Activated T-helper 1 cell treated with anti-CD3 and anti-CD28 coated beads, Interleukin-12 subunit alpha, Interleukin-12 subunit beta, Interleukin-2, Interleukin-4 antibody, amounts not matched to agents 30 ng/mL and 10 ng/mL and 1 ng/mL, durations not matched to agents 14 hours and 24 hours and 36 hours (primary cell): ENCODE measurements around the gene SHTN1. TPM values are rescaled to one million over a fixed set of nuclear protein-coding genes. Genes with fewer than 3 reads are reported as not detected.

Experiments used
- DNase-seq: peaks from one replicate; pipeline ENCODE4 v3.0.0; 2021; ENCODE audit warnings: low spot score
- H3K27ac Mint-ChIP-seq: one replicate; pipeline ENCODE4 v1.8.0; 2021; ENCODE audit warnings: mild to moderate bottlenecking, mixed read lengths
- H3K27me3 Mint-ChIP-seq: one replicate; pipeline ENCODE4 v1.8.0; 2022; ENCODE audit warnings: mild to moderate bottlenecking, moderate library complexity, mixed read lengths; ENCODE audit not compliant: insufficient read depth
- H3K36me3 Mint-ChIP-seq: one replicate; pipeline ENCODE4 v1.8.0; 2021; ENCODE audit warnings: low read depth, mixed read lengths
- H3K4me1 Mint-ChIP-seq: one replicate; pipeline ENCODE4 v1.8.0; 2021; ENCODE audit warnings: low read depth, mixed read lengths
- H3K4me3 Mint-ChIP-seq: one replicate; pipeline ENCODE4 v1.8.0; 2021; ENCODE audit warnings: mild to moderate bottlenecking, moderate library complexity, mixed read lengths
- H3K9me3 Mint-ChIP-seq: one replicate; pipeline ENCODE4 v1.8.0; 2021; ENCODE audit warnings: mixed read lengths
- intact Hi-C: fragments of 100-400 bp; cut with micrococcal nuclease; formaldehyde crosslinking; loops from one replicate; pipeline ENCODE4 v1.15.1; 2024
- total RNA-seq: library from RNA; stranded (reverse); gene quantifications from 2 replicates; pipeline ENCODE4 v1.2.3, GENCODE V29; 2022

Gene SHTN1
- total RNA-seq, 1 donor from 2014 or later, result not detected

- intact Hi-C loops, result no loop called here
- H3K27me3 Mint-ChIP-seq, result no peaks in the 10 kb centered on the region
- H3K36me3 Mint-ChIP-seq, result no peaks in the 10 kb centered on the region
- H3K9me3 Mint-ChIP-seq, result no peaks in the 10 kb centered on the region
- H3K27ac Mint-ChIP-seq, result no peak overlapping the region
- H3K4me3 Mint-ChIP-seq, result no peak overlapping the region
- no peak for DNase-seq
- no peaks in the 10 kb centered on the region for H3K4me1 Mint-ChIP-seq
Measured at GRCh38 chr10:116925056-116925455, 79.9 kb downstream of the SHTN1 start.

- Mint-ChIP-seq H3K36me3 (no peaks in the 10 kb centered on the region), H3K27ac (no peak overlapping the region), H3K27me3 (peaks cover 4% of the 10 kb centered on the region), H3K9me3 (no peaks in the 10 kb centered on the region), H3K4me1 (no peaks in the 10 kb centered on the region), H3K4me3 (no peak overlapping the region)
- no peak for DNase-seq
- intact Hi-C loops, result no loop called here
Measured at GRCh38 chr10:116919706-116920105, 85.3 kb downstream of the SHTN1 start.

DNA sequence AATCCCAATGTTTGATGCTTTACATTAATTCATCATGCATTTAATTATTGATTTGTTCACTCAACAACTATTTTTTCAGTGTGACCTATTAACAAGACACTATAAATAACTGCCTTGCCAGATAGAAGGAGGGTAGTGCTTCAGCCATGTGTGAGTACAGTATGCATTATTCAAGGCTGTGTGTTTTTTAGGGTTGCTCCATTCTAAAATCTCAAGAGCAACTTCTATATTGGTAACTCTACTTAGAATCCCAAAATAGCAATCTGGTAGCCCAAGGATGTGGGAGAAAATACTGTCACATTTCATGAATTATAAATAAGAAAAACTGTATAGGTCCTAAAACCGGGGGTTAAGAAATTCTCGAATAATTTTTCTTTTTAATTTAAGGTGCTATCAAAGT, 85.8 kb downstream of the SHTN1 start:
- Mint-ChIP-seq H3K36me3 (no peaks in the 10 kb centered on the region), H3K4me1 (no peaks in the 10 kb centered on the region), H3K27ac (no peak overlapping the region), H3K27me3 (peaks cover 4% of the 10 kb centered on the region), H3K4me3 (no peak overlapping the region), H3K9me3 (no peaks in the 10 kb centered on the region)
- no peak for DNase-seq
- intact Hi-C loops, result no loop called here

- peaks cover 4% of the 10 kb centered on the region for H3K27me3 Mint-ChIP-seq
- H3K36me3 Mint-ChIP-seq, result no peaks in the 10 kb centered on the region
- H3K4me3 Mint-ChIP-seq, result no peak overlapping the region
- DNase-seq, result no peak
- intact Hi-C loops, result no loop called here
- H3K9me3 Mint-ChIP-seq, result no peaks in the 10 kb centered on the region
- no peaks in the 10 kb centered on the region for H3K4me1 Mint-ChIP-seq
- no peak overlapping the region for H3K27ac Mint-ChIP-seq
Measured at GRCh38 chr10:116918583-116918982, 86.4 kb downstream of the SHTN1 start.

DNA sequence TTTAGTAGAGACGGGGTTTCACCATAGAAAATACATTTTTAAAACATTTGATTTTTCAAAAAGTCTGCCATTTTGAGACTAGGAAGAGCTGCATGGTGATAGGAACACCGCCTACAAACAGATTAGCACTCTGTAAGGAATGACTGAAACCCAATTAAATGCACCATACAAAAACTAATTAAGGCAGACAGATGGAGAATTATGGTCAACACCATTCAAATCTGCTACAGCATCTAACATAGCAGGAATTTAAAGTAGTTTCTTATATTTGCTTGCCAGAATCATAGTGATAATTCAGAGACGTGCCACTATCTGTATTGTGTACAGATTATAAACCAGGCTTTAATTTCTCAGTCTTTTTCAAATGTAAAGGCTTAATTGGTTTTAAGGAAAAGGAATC, 87.5 kb downstream of the SHTN1 start:
- intact Hi-C loops, result no loop called here
- Mint-ChIP-seq H3K27me3 (peaks cover 4% of the 10 kb centered on the region), H3K4me3 (no peak overlapping the region)

DNA sequence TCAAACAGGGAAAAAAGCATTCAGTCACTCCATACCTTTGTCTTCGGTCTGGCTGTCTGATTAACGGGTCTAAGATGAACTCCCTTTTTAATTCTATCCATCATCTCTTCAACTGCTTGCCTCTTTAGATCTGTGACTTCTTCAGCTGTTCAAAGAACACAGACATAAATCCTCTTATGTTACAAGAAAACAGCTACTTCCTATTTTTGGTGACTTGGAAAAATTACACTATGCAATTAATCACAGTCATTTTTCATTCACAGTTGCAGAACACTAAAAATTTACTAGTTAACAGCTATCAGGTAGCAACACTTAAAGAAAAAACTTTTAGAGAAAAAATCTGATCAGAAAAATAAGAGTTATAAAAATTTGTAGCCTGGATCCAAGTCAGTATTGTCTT, 89.6 kb downstream of the SHTN1 start:
- H3K27ac Mint-ChIP-seq, result no peak overlapping the region
- intact Hi-C loops, result no loop called here
- no peaks in the 10 kb centered on the region for H3K4me1 Mint-ChIP-seq
- H3K4me3 Mint-ChIP-seq, result no peak overlapping the region
- no peaks in the 10 kb centered on the region for H3K36me3 Mint-ChIP-seq
- DNase-seq, result no peak
- H3K9me3 Mint-ChIP-seq, result no peaks in the 10 kb centered on the region
- peaks cover 4% of the 10 kb centered on the region for H3K27me3 Mint-ChIP-seq

More for the DNA sequence above, 87.5 kb downstream of the SHTN1 start:
- H3K4me1 Mint-ChIP-seq, result no peaks in the 10 kb centered on the region
- no peaks in the 10 kb centered on the region for H3K9me3 Mint-ChIP-seq
- no peaks in the 10 kb centered on the region for H3K36me3 Mint-ChIP-seq
- no peak overlapping the region for H3K27ac Mint-ChIP-seq
- DNase-seq, result no peak

GRCh38 chr10:116913695-116914094, 91.3 kb downstream of the SHTN1 start:
- no peak overlapping the region for H3K4me3 Mint-ChIP-seq
- no peaks in the 10 kb centered on the region for H3K36me3 Mint-ChIP-seq
- no peak overlapping the region for H3K27ac Mint-ChIP-seq
- H3K9me3 Mint-ChIP-seq, result no peaks in the 10 kb centered on the region
- peaks cover 4% of the 10 kb centered on the region for H3K27me3 Mint-ChIP-seq
- H3K4me1 Mint-ChIP-seq, result no peaks in the 10 kb centered on the region
- intact Hi-C loops, result no loop called here
- DNase-seq, result no peak

GRCh38 chr10:116912162-116912561, 92.8 kb downstream of the SHTN1 start:
- Mint-ChIP-seq H3K4me3 (no peak overlapping the region), H3K27me3 (peaks cover 4% of the 10 kb centered on the region), H3K36me3 (no peaks in the 10 kb centered on the region), H3K9me3 (no peaks in the 10 kb centered on the region), H3K4me1 (no peaks in the 10 kb centered on the region), H3K27ac (no peak overlapping the region)
- intact Hi-C loops, result no loop called here
- no peak for DNase-seq

DNA sequence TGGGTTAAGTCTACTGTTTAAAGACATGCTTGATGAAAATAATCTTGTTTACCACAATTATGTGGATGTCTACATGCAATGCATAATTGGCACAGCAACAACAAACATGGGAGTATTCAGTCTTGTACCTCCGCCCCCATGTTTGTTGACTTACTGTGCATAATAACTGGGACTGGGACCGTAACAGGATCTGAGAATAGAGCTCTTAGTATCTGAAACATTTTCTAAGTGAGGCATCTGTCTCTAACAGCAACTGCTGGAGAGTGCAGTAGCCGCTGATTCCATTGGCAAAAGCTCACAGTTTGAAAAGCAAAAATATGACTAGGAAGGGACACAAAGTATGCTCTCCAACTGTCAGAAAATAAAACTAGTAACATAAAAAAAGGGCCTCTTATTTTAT, 94.1 kb downstream of the SHTN1 start:
- no peaks in the 10 kb centered on the region for H3K36me3 Mint-ChIP-seq
- no peaks in the 10 kb centered on the region for H3K9me3 Mint-ChIP-seq
- no peak overlapping the region for H3K4me3 Mint-ChIP-seq
- no peak overlapping the region for H3K27ac Mint-ChIP-seq
- intact Hi-C loops, result no loop called here
- DNase-seq, result no peak
- H3K27me3 Mint-ChIP-seq, result peaks cover 4% of the 10 kb centered on the region
- H3K4me1 Mint-ChIP-seq, result no peaks in the 10 kb centered on the region

- DNase-seq, result no peak
- H3K4me3 Mint-ChIP-seq, result no peak overlapping the region
- H3K4me1 Mint-ChIP-seq, result no peaks in the 10 kb centered on the region
- no peaks in the 10 kb centered on the region for H3K27me3 Mint-ChIP-seq
- H3K9me3 Mint-ChIP-seq, result no peaks in the 10 kb centered on the region
- intact Hi-C loops, result no loop called here
- H3K27ac Mint-ChIP-seq, result no peak overlapping the region
- no peaks in the 10 kb centered on the region for H3K36me3 Mint-ChIP-seq
Measured at GRCh38 chr10:116909307-116909706, 95.7 kb downstream of the SHTN1 start.

GRCh38 chr10:116907245-116907987, 97.6 kb downstream of the SHTN1 start:
- no peaks in the 10 kb centered on the region for H3K36me3 Mint-ChIP-seq
- H3K27me3 Mint-ChIP-seq, result no peaks in the 10 kb centered on the region
- H3K27ac Mint-ChIP-seq, result no peak overlapping the region
- H3K4me1 Mint-ChIP-seq, result no peaks in the 10 kb centered on the region
- intact Hi-C loops, result no loop called here
- DNase-seq, result no peak
- H3K9me3 Mint-ChIP-seq, result no peaks in the 10 kb centered on the region
- H3K4me3 Mint-ChIP-seq, result no peak overlapping the region

DNA sequence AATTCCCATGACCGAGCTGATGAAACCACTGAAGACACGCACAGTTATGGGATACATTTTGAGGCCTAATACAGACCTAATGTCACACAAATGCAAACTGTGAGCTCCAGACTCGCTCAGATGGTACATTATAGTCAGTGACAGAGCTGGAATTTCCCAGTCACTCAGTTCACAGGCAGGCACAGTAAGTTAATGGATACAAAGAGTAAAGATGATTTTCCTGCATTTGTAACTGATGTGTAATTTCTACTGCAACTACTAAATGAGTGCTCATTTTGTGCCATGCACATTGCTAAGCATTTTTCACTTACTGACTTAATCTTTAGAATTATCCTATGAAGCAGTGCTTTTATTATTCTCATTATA, 99.2 kb downstream of the SHTN1 start:
- no peaks in the 10 kb centered on the region for H3K9me3 Mint-ChIP-seq
- DNase-seq, result no peak
- intact Hi-C loops, result no loop called here
- no peaks in the 10 kb centered on the region for H3K36me3 Mint-ChIP-seq
- no peaks in the 10 kb centered on the region for H3K27me3 Mint-ChIP-seq
- H3K4me1 Mint-ChIP-seq, result no peaks in the 10 kb centered on the region
- no peak overlapping the region for H3K27ac Mint-ChIP-seq
- no peak overlapping the region for H3K4me3 Mint-ChIP-seq

DNA sequence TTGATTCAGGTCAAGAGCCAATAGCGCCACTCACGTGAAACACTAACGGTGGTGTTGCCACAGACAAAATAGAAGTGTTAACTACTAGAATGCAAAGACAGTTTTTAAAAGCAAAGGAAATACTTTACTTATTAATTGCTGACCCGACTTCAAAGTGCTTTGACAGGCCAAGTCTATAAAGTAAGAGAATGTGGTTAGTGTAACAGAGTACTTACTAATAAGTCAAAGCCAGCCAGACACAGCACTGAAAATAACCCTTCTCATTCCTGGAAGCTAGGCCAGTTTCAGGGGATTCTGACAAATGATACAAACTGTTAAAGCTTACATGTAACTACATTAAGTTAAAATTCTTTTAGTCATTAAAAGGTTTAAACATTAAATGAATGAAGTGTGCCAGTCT, 105.4 kb downstream of the SHTN1 start:
- intact Hi-C loops, result no loop called here
- Mint-ChIP-seq H3K4me1 (no peaks in the 10 kb centered on the region), H3K27me3 (no peaks in the 10 kb centered on the region), H3K4me3 (no peak overlapping the region), H3K36me3 (no peaks in the 10 kb centered on the region), H3K27ac (no peak overlapping the region), H3K9me3 (no peaks in the 10 kb centered on the region)
- DNase-seq, result no peak

DNA sequence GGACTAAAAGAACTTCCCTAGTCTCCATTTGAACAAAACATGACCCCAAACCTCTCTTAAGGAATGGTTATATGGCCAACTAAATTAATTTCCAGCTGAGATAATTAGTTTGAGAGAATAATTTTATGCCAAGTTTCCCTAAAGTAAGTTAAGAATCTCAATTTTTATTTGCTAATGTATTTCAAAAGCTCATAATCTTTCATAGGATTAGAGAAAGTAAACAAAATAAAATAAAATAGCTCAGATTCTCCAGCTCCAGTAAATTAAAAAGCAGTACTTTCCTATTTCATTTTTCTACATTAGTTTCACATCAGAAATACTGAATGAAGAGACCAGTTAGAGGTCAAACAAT, 111.3 kb downstream of the SHTN1 start:
- Mint-ChIP-seq H3K36me3 (no peaks in the 10 kb centered on the region), H3K4me3 (no peak overlapping the region), H3K4me1 (no peaks in the 10 kb centered on the region), H3K27me3 (peaks cover 29% of the 10 kb centered on the region), H3K27ac (no peak overlapping the region), H3K9me3 (no peaks in the 10 kb centered on the region)
- intact Hi-C loops, result no loop called here
- DNase-seq, result no peak
